GM18870 (cell line): Measurements from ENCODE around the gene PCDH17.

Experiments
- ATAC-seq: cut with Tn5 transposase; IDR thresholded peaks from one replicate; pipeline ENCODE4 v1.9.1; 2021; ENCODE audit warnings: moderate library complexity; ENCODE audit not compliant: unreplicated experiment

Gene PCDH17

DNA sequence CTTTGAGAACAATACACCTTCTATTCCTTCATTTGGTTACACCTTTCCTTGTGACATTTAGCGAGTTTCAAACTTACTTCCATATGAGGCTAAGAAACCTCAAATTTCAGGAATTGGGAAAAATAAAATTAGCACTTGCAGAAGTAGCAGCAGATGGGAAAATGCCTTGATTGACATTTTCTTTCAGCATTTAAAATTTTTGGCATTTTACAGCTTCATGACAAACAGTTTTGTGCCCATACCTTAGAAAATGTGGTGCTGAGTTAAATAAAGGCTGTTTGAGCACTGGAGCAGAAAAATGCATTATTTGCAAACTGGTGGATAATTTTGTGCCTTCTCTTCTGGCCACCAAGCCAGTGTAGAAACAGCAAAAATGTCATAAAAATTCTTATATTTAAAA is 95.4 kb downstream of the PCDH17 start:
- ATAC-seq, result no peak

DNA sequence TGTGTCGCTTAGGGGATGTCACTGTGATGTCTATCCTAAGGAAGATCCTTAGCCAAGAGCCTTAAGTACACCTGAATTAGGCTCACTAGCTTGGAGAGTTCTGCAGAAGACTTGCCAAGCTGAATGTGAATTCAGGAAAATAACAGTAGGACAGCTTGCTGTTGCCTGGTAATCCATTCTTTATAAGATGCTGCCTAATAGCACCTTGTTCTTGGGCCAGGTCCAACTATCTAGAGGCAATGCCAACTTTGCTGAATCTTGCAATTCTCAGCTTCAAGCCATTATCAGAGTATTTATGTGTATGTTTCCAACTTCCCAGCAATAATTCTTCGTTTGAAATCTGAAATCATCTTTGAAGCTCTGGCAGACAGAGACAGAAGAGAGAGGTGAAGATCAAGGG is 102.8 kb downstream of the PCDH17 start:
- ATAC-seq, result no peak

DNA sequence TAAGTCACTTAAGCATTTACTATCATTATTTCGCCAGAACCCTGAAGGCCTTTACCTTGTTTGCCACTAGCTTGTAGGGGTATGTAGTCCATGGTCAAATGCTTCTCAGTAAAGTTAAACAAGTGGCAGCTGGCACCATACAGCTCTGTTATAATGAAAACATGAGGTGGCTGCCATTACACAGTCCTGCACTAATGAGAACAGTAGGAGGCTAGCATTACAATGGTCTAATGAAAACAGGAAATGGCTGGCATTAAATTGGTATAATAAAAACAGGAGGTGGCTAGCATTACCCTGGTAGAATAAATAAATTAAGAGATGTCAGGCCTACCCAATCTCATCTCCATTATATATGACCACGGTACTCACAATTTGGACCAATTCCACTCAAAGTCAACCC is 107.5 kb downstream of the PCDH17 start:
- no peak for ATAC-seq

- no peak for ATAC-seq
These were observed 108.1 kb downstream of the PCDH17 start for GRCh38 chr13:57739543-57740190.

DNA sequence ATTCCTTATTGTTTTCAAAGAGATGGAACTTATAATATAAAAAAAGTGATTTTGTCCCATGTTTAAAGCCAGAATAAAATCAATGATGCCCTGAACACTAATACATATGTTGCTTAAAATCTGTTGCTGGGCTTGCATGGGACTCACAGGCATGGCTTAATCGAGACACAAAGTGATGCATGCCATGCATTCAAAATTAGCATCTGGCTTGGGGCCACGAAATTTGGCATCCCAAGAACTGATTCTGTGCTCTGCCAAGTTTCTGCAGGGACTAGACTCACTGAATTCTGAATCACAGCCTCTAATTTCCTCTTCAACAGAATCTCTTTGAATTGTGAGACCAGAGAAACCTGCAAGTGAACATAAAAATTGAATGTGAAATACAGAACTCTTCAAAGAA is 109.2 kb downstream of the PCDH17 start:
- no peak for ATAC-seq

DNA sequence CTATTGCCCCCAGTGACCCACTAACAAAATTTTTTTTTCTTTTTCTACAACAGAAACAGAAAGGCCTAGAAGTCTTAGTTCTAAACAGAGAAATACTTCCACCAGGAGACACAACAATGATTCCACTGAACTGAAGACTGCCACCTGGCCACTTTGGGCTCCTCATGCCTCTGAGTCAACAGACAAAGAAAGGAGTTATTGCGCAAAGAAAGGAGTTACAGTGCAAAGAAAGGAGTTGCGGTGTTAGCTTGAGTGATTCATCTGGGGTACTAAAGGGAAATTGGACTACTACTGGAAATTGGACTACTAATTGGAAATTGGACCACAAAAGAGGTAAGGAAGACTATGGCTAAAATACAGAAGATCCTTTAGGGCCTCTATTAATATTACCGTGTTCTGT is 116.6 kb downstream of the PCDH17 start:
- no peak for ATAC-seq

GRCh38 chr13:57760951-57761350 is 129.4 kb downstream of the PCDH17 start:
- no peak for ATAC-seq

DNA sequence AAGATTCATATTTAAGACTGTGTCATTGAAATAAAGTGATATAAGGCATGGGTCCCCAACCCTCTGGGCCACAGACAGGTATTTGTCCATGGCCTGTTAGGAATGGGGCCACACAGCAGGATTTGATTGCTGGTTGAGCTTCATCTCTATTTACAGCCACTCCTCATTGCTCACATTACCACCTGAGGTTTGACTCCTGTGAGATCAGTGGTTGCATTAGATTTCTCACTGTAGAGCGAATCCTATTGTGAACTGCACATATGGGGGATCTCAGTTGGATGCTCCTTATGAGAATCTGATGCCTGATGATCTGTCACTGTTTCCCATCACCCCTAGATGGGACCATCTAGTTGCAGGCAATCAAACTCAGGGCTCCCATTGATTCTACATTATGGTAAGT is 132.1 kb downstream of the PCDH17 start:
- ATAC-seq, result no peak
